Measurements from ENCODE around the gene AGTR2. TPM values are rescaled to one million over a fixed set of nuclear protein-coding genes. Genes with fewer than 3 reads are reported as not detected.

AGTR2 gene, protein sequence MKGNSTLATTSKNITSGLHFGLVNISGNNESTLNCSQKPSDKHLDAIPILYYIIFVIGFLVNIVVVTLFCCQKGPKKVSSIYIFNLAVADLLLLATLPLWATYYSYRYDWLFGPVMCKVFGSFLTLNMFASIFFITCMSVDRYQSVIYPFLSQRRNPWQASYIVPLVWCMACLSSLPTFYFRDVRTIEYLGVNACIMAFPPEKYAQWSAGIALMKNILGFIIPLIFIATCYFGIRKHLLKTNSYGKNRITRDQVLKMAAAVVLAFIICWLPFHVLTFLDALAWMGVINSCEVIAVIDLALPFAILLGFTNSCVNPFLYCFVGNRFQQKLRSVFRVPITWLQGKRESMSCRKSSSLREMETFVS
- total RNA-seq: not detected in 2 replicates

DNA sequence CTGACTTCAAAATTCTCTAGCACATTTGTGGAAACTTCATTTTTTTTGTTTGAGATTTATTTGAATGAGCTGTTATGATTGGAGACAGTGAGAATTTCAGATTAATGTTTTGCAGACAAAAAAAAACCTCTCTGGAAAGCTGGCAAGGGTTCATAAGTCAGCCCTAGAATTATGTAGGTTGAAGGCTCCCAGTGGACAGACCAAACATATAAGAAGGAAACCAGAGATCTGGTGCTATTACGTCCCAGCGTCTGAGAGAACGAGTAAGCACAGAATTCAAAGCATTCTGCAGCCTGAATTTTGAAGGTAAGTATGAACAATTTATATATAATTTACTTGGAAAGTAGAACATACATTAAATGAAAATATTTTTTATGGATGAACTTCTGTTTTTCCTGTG is at the start of gene AGTR2:
AGTR2 (plus strand) TSS at position 234 of the 400 bp plus-strand sequence. CDS start 1,537 bp downstream, outside the sequence.

